Spinal cord (tissue), 10 donors: ENCODE measurements around the gene ZKSCAN1. TPM values are rescaled to one million over a fixed set of nuclear protein-coding genes. Genes with fewer than 3 reads are reported as not detected.

Experiments used
- DNase-seq, 6 donors: peaks; one replicate each; pipeline versions ENCODE4 v3.0.0 to v3.0.0-alpha.2; 2013 to 2015; ENCODE audit warnings: low spot score in 6 of 6, low read depth in 4 of 6
- H3K27ac ChIP-seq: one replicate; pipeline ENCODE4 v1.5.1; 2013; ENCODE audit warnings: low read depth, low read length, control low read depth
- H3K27me3 ChIP-seq: one replicate; pipeline ENCODE4 v1.6.1; 2013; ENCODE audit warnings: low read length; ENCODE audit not compliant: control insufficient read depth, insufficient read depth
- H3K36me3 ChIP-seq: one replicate; pipeline ENCODE4 v1.6.1; 2013; ENCODE audit warnings: low read length; ENCODE audit not compliant: control insufficient read depth, insufficient read depth
- H3K4me1 ChIP-seq: one replicate; pipeline ENCODE4 v1.6.1; 2013; ENCODE audit warnings: low read length; ENCODE audit not compliant: control insufficient read depth, insufficient read depth
- H3K4me3 ChIP-seq: one replicate; pipeline ENCODE4 v1.5.1; 2013; ENCODE audit warnings: low read depth, low read length, control low read depth
- H3K9me3 ChIP-seq: one replicate; pipeline ENCODE4 v1.6.1; 2013; ENCODE audit warnings: low read length; ENCODE audit not compliant: control insufficient read depth, insufficient read depth
- WGBS: methylation state at CpG from one replicate; pipeline ENCODE4 v1.1.5; 2013; ENCODE audit warnings: missing lambda C conversion rate; ENCODE audit not compliant: insufficient coverage; 5-methylcytosine and 5-hydroxymethylcytosine counted together
- polyA plus RNA-seq, 2 donors: library from polyadenylated mRNA; unstranded; fragments of 120-200 nt; gene quantifications; one replicate each; pipeline ENCODE4 v1.2.1, GENCODE V29; 2013; ENCODE audit not compliant: insufficient read length in 2 of 2
- total RNA-seq, 2 donors: library from RNA; depleted of rRNA in 1 of 2; stranded (reverse); fragments of 120-200 nt in 1 of 2; fragments of >200 nt in 1 of 2; gene quantifications; one replicate each; pipeline versions ENCODE4 v1.2.3 to v1.2.4, GENCODE V29; 2013 to 2014
- donor health status: healthy.

Gene ZKSCAN1
- total and polyA plus RNA-seq, 4 donors: 51.7 to 97.3 (median 56.9) TPM

DNA sequence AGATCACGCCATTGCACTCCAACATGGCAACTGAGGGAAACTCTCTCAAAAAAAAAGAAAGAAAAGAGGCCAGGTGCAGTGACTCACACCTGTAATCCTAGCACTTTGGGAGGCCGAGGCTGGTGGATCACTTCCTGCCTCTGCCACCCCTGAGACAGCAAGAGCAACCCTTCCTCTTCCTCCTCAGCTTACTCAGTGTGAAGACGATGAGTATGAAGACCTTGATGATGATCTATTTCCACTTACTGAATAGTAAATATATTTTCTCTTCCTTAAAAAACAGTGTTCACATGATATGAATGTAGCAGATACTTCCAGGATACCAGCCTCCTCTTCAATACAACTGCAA lies 2.1 kb upstream of the ZKSCAN1 start:
- H3K4me3 ChIP-seq: no peak overlapping the region
- no peaks in the 10 kb centered on the region for H3K36me3 ChIP-seq
- no peaks in the 10 kb centered on the region for H3K27me3 ChIP-seq
- peaks cover 15% of the 10 kb centered on the region for H3K4me1 ChIP-seq
- 78% methylated on average over 1 of the region's 3 CpGs for WGBS
- H3K27ac ChIP-seq: no peak overlapping the region
- H3K9me3 ChIP-seq: no peaks in the 10 kb centered on the region
- no peak for DNase-seq

DNA sequence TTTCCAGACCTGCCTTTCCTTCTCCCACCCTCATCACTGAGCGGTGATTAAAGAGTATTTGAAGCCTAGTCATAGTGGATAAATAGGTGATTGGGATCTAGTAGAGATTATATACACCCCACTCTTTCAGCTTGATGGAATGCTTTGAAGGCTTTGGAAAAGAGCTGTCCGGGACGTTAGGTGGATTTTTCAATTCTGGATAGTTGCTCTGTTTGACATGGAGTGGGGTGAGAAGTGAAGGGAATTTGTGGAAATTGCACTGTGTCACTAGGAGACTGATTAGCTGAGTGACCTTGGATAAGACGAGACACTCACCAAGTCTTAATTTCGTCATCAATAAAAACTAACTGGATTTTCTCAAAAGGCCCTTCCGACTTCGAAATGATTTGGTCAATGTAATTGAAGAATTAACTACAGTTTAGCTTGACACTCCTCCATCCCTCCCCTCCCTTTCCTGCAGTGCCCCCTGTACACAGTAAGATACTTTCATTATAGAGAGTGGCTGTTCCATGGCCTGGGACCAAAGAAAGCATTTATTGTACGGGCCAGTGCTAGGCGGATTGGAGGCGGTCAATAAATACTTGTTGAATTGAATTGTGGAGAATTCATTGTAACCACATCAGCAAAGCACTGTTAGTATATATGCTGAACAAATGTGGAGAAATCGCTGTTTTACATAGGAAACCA lies 962 bp downstream of the ZKSCAN1 start:
- peak in 2 of 6 donors; percentile 66 to 79 for DNase-seq
- no peaks in the 10 kb centered on the region for H3K27me3 ChIP-seq
- peak overlapping the region; percentile 98 for H3K27ac ChIP-seq
- H3K4me1 ChIP-seq: peaks cover 16% of the 10 kb centered on the region
- peak overlapping the region; percentile 98 for H3K4me3 ChIP-seq
- WGBS: no CpG with 5 or more reads among the region's 11 CpGs
- H3K9me3 ChIP-seq: no peaks in the 10 kb centered on the region
- peaks cover 5% of the 10 kb centered on the region for H3K36me3 ChIP-seq

DNA sequence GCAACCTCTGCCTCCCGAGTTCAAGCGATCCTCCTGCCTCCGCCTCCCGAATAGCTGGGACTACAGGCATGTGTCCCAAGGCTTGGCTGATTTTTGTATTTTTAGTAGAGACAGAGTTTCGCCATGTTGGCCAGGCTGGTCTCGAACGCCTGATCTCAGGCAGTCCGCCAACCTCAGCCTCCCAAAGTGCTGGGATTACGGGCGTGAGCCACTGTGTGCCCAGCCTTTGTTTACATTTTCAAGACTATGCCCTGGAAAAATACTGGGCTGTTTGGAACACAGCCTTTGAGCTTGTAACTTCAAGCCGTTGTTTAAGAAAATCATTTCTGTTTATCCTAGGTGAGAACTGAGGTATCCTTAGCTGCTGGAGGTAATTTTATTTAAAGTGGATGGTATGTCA lies 1.9 kb downstream of the ZKSCAN1 start:
- Histone ChIP-seq H3K36me3 (peaks cover 10% of the 10 kb centered on the region), H3K4me1 (peaks cover 16% of the 10 kb centered on the region), H3K27me3 (no peaks in the 10 kb centered on the region), H3K27ac (peak overlapping the region; percentile 98), H3K4me3 (peak overlapping the region; percentile 98), H3K9me3 (no peaks in the 10 kb centered on the region)
- 56% methylated on average over 6 of the region's 11 CpGs for WGBS
- no peak for DNase-seq

DNA sequence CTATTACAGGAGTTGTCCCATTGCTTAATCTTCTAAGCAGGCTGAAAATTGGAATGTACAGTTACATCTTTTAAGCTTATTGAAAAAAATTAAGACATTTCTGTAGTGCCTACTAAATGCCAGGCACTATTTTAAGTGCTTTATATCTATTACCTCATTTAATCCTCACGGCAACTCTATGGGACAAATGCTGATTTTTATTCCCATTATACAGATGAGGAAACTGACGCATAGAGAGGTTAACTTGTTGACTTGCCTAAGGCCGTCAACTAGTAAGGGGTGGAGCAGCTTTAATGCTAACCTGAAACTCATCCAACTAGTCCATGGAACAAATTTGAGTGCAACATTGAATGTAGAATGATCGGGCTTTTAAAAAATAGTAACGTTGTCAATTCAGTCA lies 2.5 kb downstream of the ZKSCAN1 start:
- Histone ChIP-seq H3K27ac (peak overlapping the region; percentile 98), H3K27me3 (no peaks in the 10 kb centered on the region), H3K36me3 (peaks cover 10% of the 10 kb centered on the region), H3K9me3 (no peaks in the 10 kb centered on the region), H3K4me3 (no peak overlapping the region), H3K4me1 (peaks cover 13% of the 10 kb centered on the region)
- DNase-seq: no peak
- WGBS: 88% methylated on average over 2 of the region's 5 CpGs

DNA sequence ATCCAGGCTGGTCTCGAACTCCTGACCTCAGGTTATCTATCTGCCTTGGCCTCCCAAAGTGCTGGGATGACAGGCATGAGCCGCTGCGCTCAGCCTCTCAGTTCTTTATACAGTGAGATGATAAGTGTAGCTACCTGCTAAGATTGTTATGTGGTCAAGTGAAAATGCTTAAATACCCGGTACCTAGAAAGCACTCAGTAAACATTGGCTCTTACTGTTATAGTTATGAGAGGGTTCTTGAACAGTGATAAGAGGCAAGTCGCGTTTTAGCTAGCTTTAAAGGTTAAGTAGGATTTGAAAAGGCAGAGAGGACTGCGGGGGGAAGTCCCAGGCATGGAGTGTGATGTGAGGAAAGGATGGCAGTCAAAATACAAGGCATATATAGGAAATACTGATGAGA lies 4.5 kb downstream of the ZKSCAN1 start:
- Histone ChIP-seq H3K27ac (no peak overlapping the region), H3K36me3 (peaks cover 29% of the 10 kb centered on the region), H3K4me3 (no peak overlapping the region), H3K4me1 (peaks cover 12% of the 10 kb centered on the region), H3K27me3 (no peaks in the 10 kb centered on the region), H3K9me3 (no peaks in the 10 kb centered on the region)
- DNase-seq: no peak
- WGBS: 95% methylated on average over 7 of the region's 7 CpGs

DNA sequence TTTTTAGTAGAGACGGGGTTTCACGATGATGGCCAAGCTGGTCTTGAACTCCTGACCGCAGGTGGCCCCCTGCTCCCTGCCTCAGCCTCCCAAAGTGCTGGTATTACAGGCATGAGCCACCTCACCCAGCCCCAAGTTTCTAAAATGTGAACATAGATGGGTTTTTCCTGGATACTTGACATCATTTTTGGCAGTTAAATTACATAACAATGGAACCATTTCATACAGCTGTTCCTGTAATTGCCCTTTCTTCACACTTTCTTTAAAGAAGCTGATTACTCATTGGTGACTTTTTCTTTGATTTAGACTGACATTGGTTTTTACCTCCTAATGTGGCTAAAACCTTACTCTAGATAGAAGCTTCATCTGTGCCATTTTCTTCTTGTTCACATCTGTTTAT lies 5.9 kb downstream of the ZKSCAN1 start:
- H3K27ac ChIP-seq: no peak overlapping the region
- H3K4me3 ChIP-seq: no peak overlapping the region
- WGBS: no CpG with 5 or more reads among the region's 3 CpGs
- H3K4me1 ChIP-seq: peaks cover 7% of the 10 kb centered on the region
- peaks cover 40% of the 10 kb centered on the region for H3K36me3 ChIP-seq
- no peak for DNase-seq
- no peaks in the 10 kb centered on the region for H3K27me3 ChIP-seq
- H3K9me3 ChIP-seq: no peaks in the 10 kb centered on the region

DNA sequence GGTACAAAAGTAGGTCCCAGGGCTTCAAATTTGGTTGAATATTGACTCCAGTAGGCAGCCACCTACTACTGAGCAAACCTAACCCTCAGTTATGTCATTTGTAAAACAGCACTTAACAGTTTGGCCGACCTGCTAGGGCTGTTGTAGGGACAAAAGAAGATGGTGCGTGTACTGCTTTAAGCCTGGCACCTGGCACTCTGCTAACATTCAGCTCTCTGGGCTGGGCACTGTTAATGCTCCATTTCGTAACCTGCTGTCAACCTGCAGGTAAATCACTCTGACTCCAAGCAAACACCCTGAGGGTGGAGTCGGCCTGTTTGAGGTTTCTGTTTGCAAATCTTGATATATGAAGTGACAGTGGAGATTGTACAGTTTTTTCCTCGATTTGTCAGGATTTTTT lies 7.2 kb downstream of the ZKSCAN1 start:
- WGBS: 100% methylated on average over 3 of the region's 5 CpGs
- no peak for DNase-seq
- H3K27me3 ChIP-seq: no peaks in the 10 kb centered on the region
- no peaks in the 10 kb centered on the region for H3K9me3 ChIP-seq
- peaks cover 49% of the 10 kb centered on the region for H3K36me3 ChIP-seq
- no peak overlapping the region for H3K4me3 ChIP-seq
- no peak overlapping the region for H3K27ac ChIP-seq
- peaks cover 2% of the 10 kb centered on the region for H3K4me1 ChIP-seq

DNA sequence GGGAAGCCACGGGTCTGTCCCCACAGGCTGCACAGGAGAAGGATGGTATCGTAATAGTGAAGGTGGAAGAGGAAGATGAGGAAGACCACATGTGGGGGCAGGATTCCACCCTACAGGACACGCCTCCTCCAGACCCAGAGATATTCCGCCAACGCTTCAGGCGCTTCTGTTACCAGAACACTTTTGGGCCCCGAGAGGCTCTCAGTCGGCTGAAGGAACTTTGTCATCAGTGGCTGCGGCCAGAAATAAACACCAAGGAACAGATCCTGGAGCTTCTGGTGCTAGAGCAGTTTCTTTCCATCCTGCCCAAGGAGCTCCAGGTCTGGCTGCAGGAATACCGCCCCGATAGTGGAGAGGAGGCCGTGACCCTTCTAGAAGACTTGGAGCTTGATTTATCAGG lies 8.1 kb downstream of the ZKSCAN1 start:
- WGBS: 97% methylated on average over 11 of the region's 12 CpGs

DNA sequence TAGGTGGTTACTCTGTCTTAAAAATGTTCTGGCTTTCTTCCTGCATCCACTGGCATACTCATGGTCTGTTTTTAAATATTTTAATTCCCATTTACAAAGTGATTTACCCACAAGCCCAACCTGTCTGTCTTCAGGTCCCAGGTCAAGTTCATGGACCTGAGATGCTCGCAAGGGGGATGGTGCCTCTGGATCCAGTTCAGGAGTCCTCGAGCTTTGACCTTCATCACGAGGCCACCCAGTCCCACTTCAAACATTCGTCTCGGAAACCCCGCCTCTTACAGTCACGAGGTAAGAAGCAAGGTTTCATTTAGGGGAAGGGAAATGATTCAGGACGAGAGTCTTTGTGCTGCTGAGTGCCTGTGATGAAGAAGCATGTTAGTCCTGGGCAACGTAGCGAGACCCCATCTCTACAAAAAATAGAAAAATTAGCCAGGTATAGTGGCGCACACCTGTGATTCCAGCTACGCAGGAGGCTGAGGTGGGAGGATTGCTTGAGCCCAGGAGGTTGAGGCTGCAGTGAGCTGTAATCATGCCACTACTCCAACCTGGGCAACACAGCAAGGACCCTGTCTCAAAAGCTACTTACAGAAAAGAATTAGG lies 8.7 kb downstream of the ZKSCAN1 start:
- no peak overlapping the region for H3K27ac ChIP-seq
- no peaks in the 10 kb centered on the region for H3K9me3 ChIP-seq
- H3K36me3 ChIP-seq: peaks cover 62% of the 10 kb centered on the region
- H3K4me3 ChIP-seq: no peak overlapping the region
- WGBS: 100% methylated on average over 2 of the region's 12 CpGs
- no peaks in the 10 kb centered on the region for H3K27me3 ChIP-seq
- DNase-seq: no peak
- H3K4me1 ChIP-seq: no peaks in the 10 kb centered on the region

More for the DNA sequence above, 8.1 kb downstream of the ZKSCAN1 start:
- DNase-seq: no peak
- Histone ChIP-seq H3K9me3 (no peaks in the 10 kb centered on the region), H3K4me1 (no peaks in the 10 kb centered on the region), H3K27me3 (no peaks in the 10 kb centered on the region), H3K4me3 (no peak overlapping the region), H3K27ac (no peak overlapping the region), H3K36me3 (peaks cover 56% of the 10 kb centered on the region)

DNA sequence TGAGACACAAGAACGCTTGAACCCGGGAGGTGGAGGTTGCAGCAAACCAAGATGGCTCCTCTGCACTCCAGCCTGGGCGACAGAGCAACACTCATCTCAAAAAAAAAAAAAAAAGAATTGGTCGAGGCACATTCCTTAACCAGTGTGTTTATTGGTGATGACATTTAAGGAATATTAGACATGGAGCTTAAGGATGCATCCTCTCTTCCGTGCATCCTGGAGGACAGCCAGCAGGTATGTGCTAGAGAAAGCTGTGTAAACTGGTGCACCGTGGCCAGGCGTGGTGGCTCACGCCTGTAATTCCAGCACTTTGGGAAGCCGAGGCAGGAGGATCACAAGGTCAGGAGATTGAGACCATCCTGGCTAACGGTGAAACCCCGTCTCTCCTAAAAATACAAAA lies 11.8 kb downstream of the ZKSCAN1 start:
- H3K9me3 ChIP-seq: no peaks in the 10 kb centered on the region
- H3K4me1 ChIP-seq: no peaks in the 10 kb centered on the region
- no peak overlapping the region for H3K4me3 ChIP-seq
- DNase-seq: no peak
- WGBS: 94% methylated on average over 10 of the region's 11 CpGs
- H3K27me3 ChIP-seq: no peaks in the 10 kb centered on the region
- H3K27ac ChIP-seq: no peak overlapping the region
- peaks cover 79% of the 10 kb centered on the region for H3K36me3 ChIP-seq
